ENCODE results near the gene TRIM52.
"Not testable (repeated sequence)": the region's sequence is repeated elsewhere in the genome, so short reads cannot be mapped to it uniquely, and the experiment has no call there.

TRIM52 gene

DNA sequence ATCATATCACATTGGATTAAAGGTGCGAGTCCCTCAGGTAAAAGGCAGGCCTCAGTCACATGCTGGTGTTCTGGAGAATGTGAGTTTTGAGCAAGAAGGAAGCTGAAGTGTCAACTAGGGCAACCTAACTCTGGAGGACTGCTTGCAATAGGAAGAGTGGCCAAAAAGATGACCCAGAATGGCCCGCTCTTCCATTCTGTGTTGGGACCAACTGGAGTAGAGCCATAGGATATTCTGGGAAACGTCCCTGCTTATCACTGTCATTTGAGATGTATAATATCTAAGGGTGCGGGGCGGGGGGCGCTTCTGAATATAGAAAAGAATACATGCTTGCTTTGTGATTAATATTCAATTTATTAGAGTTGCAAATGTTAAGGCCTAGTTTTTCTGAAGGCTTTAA is 48.9 kb downstream of the TRIM52 start:
- no peak for DNase-seq

DNA sequence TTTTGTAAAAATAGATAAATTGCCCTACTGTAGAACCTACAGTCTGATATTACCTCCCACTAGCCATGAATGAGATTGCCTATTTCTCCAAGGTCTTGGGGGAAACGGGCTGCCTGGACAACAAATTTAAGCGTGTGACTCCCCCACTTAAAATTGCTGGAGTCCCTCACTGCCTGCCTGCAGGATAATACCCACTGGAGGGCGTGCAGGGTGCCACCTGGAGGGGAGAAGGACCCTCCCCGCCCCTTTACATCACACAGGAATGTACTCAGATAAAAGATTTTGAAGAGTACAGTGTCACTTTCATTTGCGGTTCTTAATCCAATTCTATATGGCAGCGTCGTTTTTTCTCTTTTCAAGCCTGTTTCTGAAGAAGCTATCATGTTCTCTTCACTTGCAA is 49.7 kb downstream of the TRIM52 start:
- DNase-seq: no peak

DNA sequence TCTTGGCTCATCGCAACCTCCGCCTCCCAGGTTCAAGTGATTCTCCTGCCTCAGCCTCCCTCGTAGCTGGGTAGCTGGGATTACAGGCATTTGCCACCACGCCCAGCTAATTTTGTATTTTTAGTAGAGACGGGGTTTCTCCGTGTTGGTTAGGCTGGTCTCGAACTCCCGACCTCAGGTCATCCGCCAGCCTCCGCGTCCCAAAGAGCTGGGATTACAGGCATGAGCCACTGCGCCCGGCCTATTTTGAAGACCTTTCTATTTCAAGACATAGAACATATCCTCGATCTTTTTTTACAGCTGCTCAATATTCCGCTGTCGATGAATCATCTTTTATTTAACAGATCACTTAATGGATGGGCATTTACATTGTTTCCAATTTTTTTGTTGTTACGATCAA is 50.2 kb downstream of the TRIM52 start:
- not testable (repeated sequence) for DNase-seq

DNA sequence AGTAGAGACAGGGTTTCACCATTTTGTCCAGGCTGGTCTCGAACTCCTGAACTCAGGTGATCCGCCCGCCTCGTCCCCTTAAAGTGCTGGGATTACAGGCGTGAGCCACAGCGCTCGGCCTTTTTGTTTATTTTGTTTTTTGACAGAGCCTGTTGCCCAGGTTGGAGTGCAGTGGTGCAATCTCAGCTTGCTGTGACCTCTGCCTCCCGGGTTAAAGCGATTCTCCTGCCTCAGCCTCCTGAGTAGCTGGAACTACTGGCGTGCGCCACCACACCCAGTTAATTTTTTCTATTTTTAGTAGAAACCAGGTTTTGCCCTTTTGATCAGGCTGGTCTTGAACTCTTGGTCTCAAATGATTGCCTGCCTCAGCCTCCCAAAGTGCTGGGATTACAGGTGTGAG is 50.8 kb downstream of the TRIM52 start:
- not testable (repeated sequence) for DNase-seq

DNA sequence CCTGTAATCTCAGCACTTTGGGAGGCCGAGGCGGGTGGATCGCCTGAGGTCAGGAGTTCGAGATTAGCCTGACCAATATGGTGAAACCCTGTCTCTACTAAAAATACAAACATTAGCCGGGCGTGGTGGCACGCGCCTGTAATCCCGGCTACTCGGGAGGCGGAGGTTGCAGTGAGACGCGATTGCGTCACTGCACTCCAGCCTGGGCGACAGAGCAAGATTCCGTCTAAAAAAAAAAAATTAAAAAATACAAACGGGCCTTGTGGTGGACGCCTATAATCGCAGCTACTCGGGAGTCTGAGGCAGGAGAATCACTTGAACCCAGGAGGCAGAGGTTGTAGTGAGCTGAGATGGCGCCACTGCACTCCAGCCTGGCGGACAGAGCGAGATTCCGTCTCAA is 51.9 kb downstream of the TRIM52 start:
- DNase-seq: not testable (repeated sequence)

DNA sequence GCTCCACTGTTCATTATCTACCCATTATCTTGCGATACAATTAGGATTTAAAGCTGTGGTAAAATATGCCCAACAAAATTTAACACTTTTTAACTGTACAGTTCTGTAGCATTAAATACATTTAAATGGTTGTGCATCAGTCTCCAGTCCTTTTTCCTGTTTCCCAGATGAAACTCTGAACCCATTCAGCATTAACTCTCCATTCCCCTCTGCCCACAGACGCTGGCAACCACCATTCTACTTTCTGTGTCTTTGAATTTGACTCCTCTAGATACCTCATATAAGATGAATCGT is 53.0 kb downstream of the TRIM52 start:
- DNase-seq: no peak

DNA sequence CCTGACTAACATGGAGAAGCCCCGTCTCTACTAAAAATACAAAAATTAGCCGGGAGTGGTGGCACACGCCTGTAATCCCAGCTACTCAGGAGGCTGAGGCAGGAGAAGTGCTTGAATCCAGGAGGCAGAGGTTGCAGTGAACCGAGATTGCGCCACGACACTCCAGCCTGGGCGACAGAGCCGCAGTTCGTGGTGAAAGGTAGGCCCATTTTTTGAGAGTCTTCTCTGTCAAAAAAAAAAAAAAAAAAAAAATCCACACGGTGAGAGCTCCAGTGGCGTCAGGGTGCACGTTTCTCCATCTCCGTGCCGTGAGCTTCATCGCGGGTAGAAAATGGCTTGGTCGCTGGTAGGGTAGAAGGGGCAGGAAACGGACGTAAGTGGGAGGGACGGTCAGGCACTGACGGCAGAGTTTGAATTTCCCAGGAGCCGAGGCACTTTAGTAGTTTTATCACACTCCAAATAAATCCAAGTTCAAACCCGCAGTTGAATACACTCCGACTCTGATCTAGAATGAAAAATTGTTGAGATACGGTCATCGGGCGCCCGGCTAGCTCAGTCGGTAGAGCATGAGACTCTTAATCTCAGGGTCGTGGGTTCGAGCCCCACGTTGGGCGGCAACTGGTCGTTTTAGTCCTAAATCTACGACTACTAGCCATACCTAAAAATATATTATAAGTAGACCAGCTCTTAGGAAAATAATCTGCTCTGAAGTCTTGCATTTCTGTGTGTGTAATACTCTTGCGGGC is 53.6 kb downstream of the TRIM52 start:
- DNase-seq: no peak

DNA sequence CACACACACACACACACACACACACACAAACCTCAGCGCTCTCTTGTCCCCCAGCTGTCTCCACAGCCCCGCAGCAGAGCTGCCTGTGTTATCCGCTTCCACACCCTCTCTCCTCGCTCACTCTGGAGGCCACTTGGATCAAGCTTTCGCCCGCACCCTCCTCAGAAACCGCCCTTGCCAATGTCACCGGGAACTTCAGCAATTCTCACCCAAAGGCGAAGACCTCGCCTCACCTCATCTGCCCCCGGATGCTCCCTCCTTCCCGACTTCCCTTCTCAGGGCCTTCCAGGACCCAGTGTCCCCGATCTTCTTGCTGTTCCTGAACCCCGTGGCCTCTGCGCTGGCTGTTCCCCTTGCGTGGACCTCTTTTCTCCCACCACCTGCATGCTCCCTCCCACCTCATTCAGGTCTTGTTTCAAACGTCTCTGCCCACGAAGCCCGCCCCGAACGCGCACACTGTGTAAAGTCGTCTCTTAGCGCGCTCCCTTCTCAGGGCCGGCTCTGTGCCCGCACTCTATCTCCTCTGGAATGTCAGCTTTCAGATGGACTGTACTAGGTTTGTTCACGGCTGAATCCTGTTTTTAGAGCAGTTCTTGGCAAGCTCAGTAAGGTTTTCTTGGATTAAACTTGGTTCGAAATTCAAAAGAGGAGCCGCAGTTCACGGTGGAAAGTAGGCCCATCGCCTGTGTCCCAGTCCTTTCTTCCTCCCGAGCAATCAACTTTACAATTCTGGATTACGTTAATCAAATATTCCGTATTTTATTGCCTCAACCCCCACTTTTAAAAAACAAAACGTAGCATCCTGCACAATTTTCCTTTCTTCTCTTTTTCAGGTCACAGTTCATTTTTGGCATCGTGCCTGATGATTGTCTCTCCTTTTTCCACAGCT is 54.9 kb downstream of the TRIM52 start:
- no peak for DNase-seq

Data from NCI-H526 treated with DMSO at 0.1 percent for 48 hours (cell line).